Gastrocnemius medialis (tissue), 4 donors: ENCODE results near the gene RRM2. TPM values are rescaled to one million over a fixed set of nuclear protein-coding genes. Genes with fewer than 3 reads are reported as not detected.

Experiments used
- ATAC-seq, 2 donors: fragments of 150-250 bp; one replicate each; pipeline ENCODE4 v1.9.1; 2016
- DNase-seq, 2 donors: peaks; one replicate each; pipeline ENCODE4 v3.0.0-alpha.2; 2019
- H3K27ac ChIP-seq, 4 donors: fragments of 200-600 bp; sonication (generic); 1 replicate in 1 of 4; 2 replicates in 3 of 4; pipeline ENCODE4 v1.5.1; 2016 to 2018; ENCODE audit warnings: mild to moderate bottlenecking in 2 of 4, moderate library complexity in 1 of 4
- H3K27me3 ChIP-seq, 3 donors: fragments of 200-600 bp; sonication (generic) in 2 of 3; 1 replicate in 1 of 3; 2 replicates in 2 of 3; pipeline versions ENCODE4 v1.5.1 to v1.6.0; 2016 to 2019; ENCODE audit warnings: mild to moderate bottlenecking in 1 of 3, moderate library complexity in 1 of 3
- H3K36me3 ChIP-seq, 2 donors: fragments of 200-600 bp; sonication (generic) in 1 of 2; one replicate each; pipeline ENCODE4 v1.5.1; 2017 to 2018
- H3K4me1 ChIP-seq, 2 donors: fragments of 200-600 bp; sonication (generic) in 1 of 2; one replicate each; pipeline ENCODE4 v1.5.1; 2016 to 2017; ENCODE audit warnings: mild to moderate bottlenecking in 2 of 2
- H3K4me3 ChIP-seq, 4 donors: fragments of 200-600 bp; sonication (generic) in 3 of 4; 1 replicate in 1 of 4; 2 replicates in 3 of 4; pipeline ENCODE4 v1.5.1; 2016 to 2019; ENCODE audit warnings: mild to moderate bottlenecking in 2 of 4
- H3K9me3 ChIP-seq, 3 donors: fragments of 200-600 bp; sonication (generic) in 2 of 3; 1 replicate in 1 of 3; 2 replicates in 2 of 3; pipeline ENCODE4 v1.5.1; 2016 to 2019
- POLR2A ChIP-seq, 2 donors: fragments of 450-650 bp; IDR thresholded peaks; one replicate each; pipeline ENCODE4 v1.6.1; 2017; ENCODE audit warnings: antibody characterized with exemption in 2 of 2, mild to moderate bottlenecking in 2 of 2, moderate library complexity in 2 of 2
- in situ Hi-C, 4 donors: fragments of 200-750 bp; cut with MboI; loops; one replicate each; pipeline versions ENCODE4 v1.15.0 to v1.8.0; 2017; ENCODE audit warnings: low sequenced_read_pairs in 4 of 4
- intact Hi-C: fragments of 100-400 bp; cut with DNase I; formaldehyde crosslinking; loops from one replicate; pipeline ENCODE4 v1.15.1; 2023; ENCODE audit warnings: low total_unique reads
- total RNA-seq, 4 donors: library from RNA; depleted of rRNA; stranded (reverse); fragments of >200 nt; gene quantifications; one replicate each; pipeline versions ENCODE4 v1.1.0 to v1.2.3, GENCODE V29; 2016
- TF ChIP-seq, protein P1 (sequence below), 5 experiments: fragments of 450-650 bp in 3 of 5; fragments of 200-600 bp in 2 of 5; sonication (generic) in 2 of 5; IDR thresholded peaks in 4 of 5; conservative IDR thresholded peaks in 1 of 5; 1 replicate in 4 of 5; 2 replicates in 1 of 5; pipeline ENCODE4 v1.5.1; 2016 to 2019; ENCODE audit warnings: antibody characterized with exemption in 5 of 5, mild to moderate bottlenecking in 3 of 5, moderate library complexity in 3 of 5

Gene RRM2
- total RNA-seq, 4 donors from 2014 or later: 2.0 TPM; not detected in 3

DNA sequence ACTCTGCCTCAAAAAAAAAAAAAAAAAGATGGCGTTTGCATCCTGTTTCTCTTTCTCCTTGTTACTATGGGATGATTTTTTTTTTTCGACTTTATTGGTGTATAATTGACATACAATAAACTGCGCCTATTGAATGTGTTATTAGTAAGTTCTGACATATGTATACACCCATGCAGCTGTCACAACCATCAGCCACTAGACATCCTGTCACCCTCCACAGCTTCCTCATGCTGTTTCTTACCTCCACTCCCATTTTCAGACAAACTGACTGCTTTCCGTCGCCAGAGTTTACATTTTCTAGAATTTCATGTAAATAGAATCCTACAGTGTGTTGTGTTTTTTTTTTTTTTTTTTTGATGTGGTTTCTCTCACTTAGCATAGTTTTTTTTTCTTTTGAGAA lies 27.9 kb downstream of the RRM2 start:
- Histone ChIP-seq H3K4me1 (peaks cover 0 to 2% of the 10 kb centered on the region in 2 donors), H3K27ac (no peak overlapping the region), H3K9me3 (no peaks in the 10 kb centered on the region), H3K27me3 (no peaks in the 10 kb centered on the region), H3K36me3 (no peaks in the 10 kb centered on the region), H3K4me3 (no peak overlapping the region)
- DNase-seq (no peak), ATAC-seq (no peak)
- intact Hi-C loops (no loop called here), in situ Hi-C loops (no loop called here)
- no peak for TF ChIP-seq POLR2A (IDR thresholded peaks at IDR 0.05)
- TF ChIP-seq, protein P1, sequence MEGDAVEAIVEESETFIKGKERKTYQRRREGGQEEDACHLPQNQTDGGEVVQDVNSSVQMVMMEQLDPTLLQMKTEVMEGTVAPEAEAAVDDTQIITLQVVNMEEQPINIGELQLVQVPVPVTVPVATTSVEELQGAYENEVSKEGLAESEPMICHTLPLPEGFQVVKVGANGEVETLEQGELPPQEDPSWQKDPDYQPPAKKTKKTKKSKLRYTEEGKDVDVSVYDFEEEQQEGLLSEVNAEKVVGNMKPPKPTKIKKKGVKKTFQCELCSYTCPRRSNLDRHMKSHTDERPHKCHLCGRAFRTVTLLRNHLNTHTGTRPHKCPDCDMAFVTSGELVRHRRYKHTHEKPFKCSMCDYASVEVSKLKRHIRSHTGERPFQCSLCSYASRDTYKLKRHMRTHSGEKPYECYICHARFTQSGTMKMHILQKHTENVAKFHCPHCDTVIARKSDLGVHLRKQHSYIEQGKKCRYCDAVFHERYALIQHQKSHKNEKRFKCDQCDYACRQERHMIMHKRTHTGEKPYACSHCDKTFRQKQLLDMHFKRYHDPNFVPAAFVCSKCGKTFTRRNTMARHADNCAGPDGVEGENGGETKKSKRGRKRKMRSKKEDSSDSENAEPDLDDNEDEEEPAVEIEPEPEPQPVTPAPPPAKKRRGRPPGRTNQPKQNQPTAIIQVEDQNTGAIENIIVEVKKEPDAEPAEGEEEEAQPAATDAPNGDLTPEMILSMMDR (IDR thresholded peaks at IDR 0.05 in 4 of 5, conservative IDR thresholded peaks at IDR 0.05 in 1 of 5): no peak

DNA sequence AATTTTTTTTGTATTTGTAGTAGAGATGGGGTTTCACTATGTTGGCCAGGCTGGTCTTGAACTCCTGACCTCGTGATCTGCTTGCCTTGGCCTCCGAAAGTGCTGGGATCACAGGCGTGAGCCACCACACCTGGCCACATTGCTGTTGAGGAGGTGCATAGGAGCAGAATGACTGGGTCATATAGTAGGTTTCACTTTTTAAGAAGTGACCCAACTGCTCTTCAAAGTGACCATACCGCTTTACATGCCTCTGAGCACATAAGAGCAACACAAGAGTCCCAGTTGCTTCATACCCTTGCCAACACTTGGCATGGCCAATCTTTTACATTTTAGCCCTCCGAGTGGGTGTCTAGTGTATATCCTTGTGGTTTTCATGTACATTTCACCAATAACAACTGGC lies 28.9 kb downstream of the RRM2 start:
- Histone ChIP-seq H3K9me3 (no peaks in the 10 kb centered on the region), H3K27me3 (no peaks in the 10 kb centered on the region), H3K4me3 (no peak overlapping the region), H3K36me3 (no peaks in the 10 kb centered on the region), H3K27ac (no peak overlapping the region), H3K4me1 (no peaks in the 10 kb centered on the region)
- TF ChIP-seq, protein P1 (IDR thresholded peaks at IDR 0.05 in 4 of 5, conservative IDR thresholded peaks at IDR 0.05 in 1 of 5): no peak
- TF ChIP-seq POLR2A (IDR thresholded peaks at IDR 0.05): no peak
- no peak for ATAC-seq
- in situ Hi-C loops: no loop called here
- intact Hi-C loops: no loop called here
- no peak for DNase-seq

DNA sequence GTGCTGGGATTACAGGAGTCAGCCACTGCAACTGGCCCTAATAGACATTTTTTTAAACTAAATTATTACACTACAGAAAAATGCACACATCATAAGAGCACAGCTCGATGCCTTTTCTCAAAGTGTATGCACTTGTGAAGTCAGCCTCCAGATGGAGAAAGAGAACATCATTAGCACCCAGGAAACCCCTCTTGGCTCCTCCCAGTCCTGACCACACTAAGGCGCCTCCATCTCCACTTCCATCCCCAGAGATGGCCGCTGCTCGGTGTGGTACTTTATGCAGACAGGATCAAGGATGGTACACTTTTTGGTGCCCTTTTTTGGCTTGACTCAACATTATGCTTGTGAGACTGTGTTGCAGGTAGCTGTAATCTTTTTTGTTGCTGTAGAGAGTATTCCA lies 34.8 kb downstream of the RRM2 start:
- DNase-seq (no peak), ATAC-seq (no peak)
- Histone ChIP-seq H3K4me3 (no peak overlapping the region), H3K9me3 (no peaks in the 10 kb centered on the region), H3K4me1 (no peaks in the 10 kb centered on the region), H3K36me3 (no peaks in the 10 kb centered on the region), H3K27me3 (no peaks in the 10 kb centered on the region), H3K27ac (no peak overlapping the region)
- intact Hi-C loops: no loop called here
- no peak for TF ChIP-seq POLR2A (IDR thresholded peaks at IDR 0.05)
- TF ChIP-seq, protein P1 (IDR thresholded peaks at IDR 0.05 in 4 of 5, conservative IDR thresholded peaks at IDR 0.05 in 1 of 5): no peak
- in situ Hi-C loops: no loop called here

DNA sequence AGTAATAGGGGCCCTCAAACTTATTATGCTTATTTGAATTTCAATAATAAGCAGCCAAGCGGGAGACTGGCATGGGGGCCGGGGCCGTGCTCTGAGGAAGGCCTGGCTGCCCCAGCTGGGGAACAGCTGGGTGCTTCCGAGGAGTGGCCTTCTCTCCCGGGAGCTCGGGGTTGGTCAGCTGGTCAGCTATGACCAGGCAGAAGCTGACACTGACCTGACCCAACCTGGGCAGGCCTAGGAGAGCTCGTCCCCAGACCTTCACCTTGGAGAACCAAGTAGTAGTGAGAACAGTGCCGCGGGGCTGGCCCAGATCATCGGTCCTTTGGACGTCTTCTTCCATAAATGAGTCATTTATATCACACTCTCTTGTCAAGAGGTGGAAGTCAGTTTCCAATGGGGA lies 36.1 kb downstream of the RRM2 start:
- in situ Hi-C loops: no loop called here

DNA sequence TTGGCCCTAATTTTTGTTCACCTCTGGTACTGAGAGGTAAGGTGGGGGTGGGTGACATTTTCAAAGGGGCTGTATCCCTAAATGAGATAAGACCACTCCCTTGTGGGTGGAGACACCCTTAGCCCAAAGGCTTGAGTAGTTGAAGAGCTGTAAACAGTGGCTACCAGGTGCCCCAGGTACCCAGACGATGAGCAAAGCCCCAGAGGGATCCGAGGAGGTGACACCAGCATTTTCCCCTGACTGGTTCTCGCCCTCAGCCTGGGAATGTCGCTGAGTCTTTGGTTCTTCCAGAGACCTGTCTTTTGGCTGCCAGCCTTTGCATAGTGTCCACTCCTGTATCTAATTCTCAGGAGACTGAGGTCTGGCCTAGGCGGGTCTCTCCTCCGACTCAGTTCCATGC lies 36.5 kb downstream of the RRM2 start:
- H3K4me3 ChIP-seq: no peak overlapping the region
- H3K36me3 ChIP-seq: no peaks in the 10 kb centered on the region
- no peak for TF ChIP-seq POLR2A (IDR thresholded peaks at IDR 0.05)
- ATAC-seq: no peak
- H3K27me3 ChIP-seq: no peaks in the 10 kb centered on the region
- intact Hi-C loops: no loop called here
- no peak for DNase-seq
- H3K4me1 ChIP-seq: no peaks in the 10 kb centered on the region
- in situ Hi-C loops: no loop called here
- H3K9me3 ChIP-seq: no peaks in the 10 kb centered on the region
- H3K27ac ChIP-seq: no peak overlapping the region

More for the DNA sequence above, 36.1 kb downstream of the RRM2 start:
- no peak for ATAC-seq
- H3K27ac ChIP-seq: no peak overlapping the region
- H3K9me3 ChIP-seq: no peaks in the 10 kb centered on the region
- intact Hi-C loops: no loop called here
- TF ChIP-seq, protein P1 (IDR thresholded peaks at IDR 0.05 in 4 of 5, conservative IDR thresholded peaks at IDR 0.05 in 1 of 5): no peak
- TF ChIP-seq POLR2A (IDR thresholded peaks at IDR 0.05): no peak
- no peaks in the 10 kb centered on the region for H3K36me3 ChIP-seq
- no peaks in the 10 kb centered on the region for H3K27me3 ChIP-seq
- no peak overlapping the region for H3K4me3 ChIP-seq
- DNase-seq: no peak
- H3K4me1 ChIP-seq: no peaks in the 10 kb centered on the region
